ENCODE measurements around the gene IFRD2.

IFRD2 gene

GRCh38 chr3:50255251-50255615 is 37.0 kb downstream of the IFRD2 start:
- Histone ChIP-seq H3K4me2 (ENCODE audit: low read length) (no peak overlapping the region), H2BK120ac (ENCODE audit: low read depth, low read length) (no peak overlapping the region), H2BK15ac (replicated peaks; ENCODE audit: low read depth) (no peak overlapping the region), H3K36me3 (ENCODE audit: control insufficient read depth, insufficient read depth, low read length) (peaks cover 14% of the 10 kb centered on the region), H3K18ac (ENCODE audit: low read length) (no peak overlapping the region), H3K27me3 (ENCODE audit: insufficient read depth, low read length, poor library complexity) (no peaks in the 10 kb centered on the region), H3K4me1 (ENCODE audit: control insufficient read depth, low read depth, low read length) (no peaks in the 10 kb centered on the region), H4K5ac (ENCODE audit: low read length) (no peak overlapping the region), H3K4me3 (ENCODE audit: low read length) (no peak overlapping the region), H3K9ac (ENCODE audit: low read length) (no peak overlapping the region), H3K79me1 (ENCODE audit: low read length) (peaks cover 20% of the 10 kb centered on the region), H3K79me2 (ENCODE audit: control insufficient read depth, insufficient read depth, low read length) (peaks cover 12% of the 10 kb centered on the region), H2BK5ac (ENCODE audit: low read length) (no peak overlapping the region), H3K23ac (ENCODE audit: low read length) (no peak overlapping the region), H3K4ac (ENCODE audit: low read depth, low read length) (no peak overlapping the region), H4K8ac (ENCODE audit: low read depth, low read length) (no peak overlapping the region), H3K56ac (ENCODE audit: low read length) (no peak overlapping the region), H3K27ac (ENCODE audit: low read depth, low read length) (no peak overlapping the region), H2AK5ac (ENCODE audit: low read length) (no peak overlapping the region)
- DNase-seq: no peak
- no CpG with 5 or more reads among the region's 9 CpGs for WGBS (ENCODE audit: extremely low coverage, insufficient coverage, low lambda C conversion rate)

- no CpG with 5 or more reads among the region's 8 CpGs for WGBS (ENCODE audit: extremely low coverage, insufficient coverage, low lambda C conversion rate)
- H3K27me3 ChIP-seq (ENCODE audit: insufficient read depth, low read length, poor library complexity): no peaks in the 10 kb centered on the region
- no peak overlapping the region for H4K8ac ChIP-seq (ENCODE audit: low read depth, low read length)
- no peak overlapping the region for H2BK5ac ChIP-seq (ENCODE audit: low read length)
- H3K4ac ChIP-seq (ENCODE audit: low read depth, low read length): no peak overlapping the region
- no peak overlapping the region for H3K9ac ChIP-seq (ENCODE audit: low read length)
- H2BK120ac ChIP-seq (ENCODE audit: low read depth, low read length): no peak overlapping the region
- no peak overlapping the region for H3K27ac ChIP-seq (ENCODE audit: low read depth, low read length)
- H3K79me2 ChIP-seq (ENCODE audit: control insufficient read depth, insufficient read depth, low read length): peaks cover 17% of the 10 kb centered on the region
- no peaks in the 10 kb centered on the region for H3K4me1 ChIP-seq (ENCODE audit: control insufficient read depth, low read depth, low read length)
- H3K18ac ChIP-seq (ENCODE audit: low read length): no peak overlapping the region
- no peak overlapping the region for H3K4me3 ChIP-seq (ENCODE audit: low read length)
- H2BK15ac ChIP-seq (replicated peaks; ENCODE audit: low read depth): no peak overlapping the region
- peaks cover 25% of the 10 kb centered on the region for H3K79me1 ChIP-seq (ENCODE audit: low read length)
- no peak overlapping the region for H2AK5ac ChIP-seq (ENCODE audit: low read length)
- no peak overlapping the region for H4K5ac ChIP-seq (ENCODE audit: low read length)
- H3K4me2 ChIP-seq (ENCODE audit: low read length): no peak overlapping the region
- no peak overlapping the region for H3K56ac ChIP-seq (ENCODE audit: low read length)
- DNase-seq: peak; percentile 51
- peaks cover 15% of the 10 kb centered on the region for H3K36me3 ChIP-seq (ENCODE audit: control insufficient read depth, insufficient read depth, low read length)
- no peak overlapping the region for H3K23ac ChIP-seq (ENCODE audit: low read length)
Measured at GRCh38 chr3:50254577-50255250, 37.5 kb downstream of the IFRD2 start.

- H2BK5ac ChIP-seq (ENCODE audit: low read length): no peak overlapping the region
- H3K9ac ChIP-seq (ENCODE audit: low read length): no peak overlapping the region
- H2AK5ac ChIP-seq (ENCODE audit: low read length): no peak overlapping the region
- WGBS (ENCODE audit: extremely low coverage, insufficient coverage, low lambda C conversion rate): no CpG with 5 or more reads among the region's 8 CpGs
- H3K18ac ChIP-seq (ENCODE audit: low read length): no peak overlapping the region
- peaks cover 8% of the 10 kb centered on the region for H3K36me3 ChIP-seq (ENCODE audit: control insufficient read depth, insufficient read depth, low read length)
- no peak overlapping the region for H3K56ac ChIP-seq (ENCODE audit: low read length)
- H3K27ac ChIP-seq (ENCODE audit: low read depth, low read length): no peak overlapping the region
- DNase-seq: no peak
- H3K23ac ChIP-seq (ENCODE audit: low read length): no peak overlapping the region
- H2BK120ac ChIP-seq (ENCODE audit: low read depth, low read length): no peak overlapping the region
- H3K79me1 ChIP-seq (ENCODE audit: low read length): peaks cover 40% of the 10 kb centered on the region
- no peak overlapping the region for H3K4me2 ChIP-seq (ENCODE audit: low read length)
- H2BK15ac ChIP-seq (replicated peaks; ENCODE audit: low read depth): no peak overlapping the region
- H4K5ac ChIP-seq (ENCODE audit: low read length): no peak overlapping the region
- no peak overlapping the region for H4K8ac ChIP-seq (ENCODE audit: low read depth, low read length)
- no peak overlapping the region for H3K4me3 ChIP-seq (ENCODE audit: low read length)
- peaks cover 43% of the 10 kb centered on the region for H3K79me2 ChIP-seq (ENCODE audit: control insufficient read depth, insufficient read depth, low read length)
- H3K4ac ChIP-seq (ENCODE audit: low read depth, low read length): no peak overlapping the region
- no peaks in the 10 kb centered on the region for H3K27me3 ChIP-seq (ENCODE audit: insufficient read depth, low read length, poor library complexity)
- peaks cover 8% of the 10 kb centered on the region for H3K4me1 ChIP-seq (ENCODE audit: control insufficient read depth, low read depth, low read length)
Measured at GRCh38 chr3:50251220-50251619, 41.0 kb downstream of the IFRD2 start.

- Histone ChIP-seq H3K27ac (ENCODE audit: low read depth, low read length) (no peak overlapping the region), H3K79me2 (ENCODE audit: control insufficient read depth, insufficient read depth, low read length) (peaks cover 43% of the 10 kb centered on the region), H3K27me3 (ENCODE audit: insufficient read depth, low read length, poor library complexity) (no peaks in the 10 kb centered on the region), H3K79me1 (ENCODE audit: low read length) (peaks cover 40% of the 10 kb centered on the region), H3K4me1 (ENCODE audit: control insufficient read depth, low read depth, low read length) (peaks cover 11% of the 10 kb centered on the region), H3K4me2 (ENCODE audit: low read length) (no peak overlapping the region), H3K36me3 (ENCODE audit: control insufficient read depth, insufficient read depth, low read length) (peaks cover 7% of the 10 kb centered on the region), H3K56ac (ENCODE audit: low read length) (no peak overlapping the region), H2BK120ac (ENCODE audit: low read depth, low read length) (no peak overlapping the region), H2BK5ac (ENCODE audit: low read length) (no peak overlapping the region), H3K4me3 (ENCODE audit: low read length) (no peak overlapping the region), H3K4ac (ENCODE audit: low read depth, low read length) (no peak overlapping the region), H3K18ac (ENCODE audit: low read length) (no peak overlapping the region), H2BK15ac (replicated peaks; ENCODE audit: low read depth) (no peak overlapping the region), H4K8ac (ENCODE audit: low read depth, low read length) (no peak overlapping the region), H3K9ac (ENCODE audit: low read length) (no peak overlapping the region), H2AK5ac (ENCODE audit: low read length) (no peak overlapping the region), H3K23ac (ENCODE audit: low read length) (no peak overlapping the region), H4K5ac (ENCODE audit: low read length) (no peak overlapping the region)
- WGBS (ENCODE audit: extremely low coverage, insufficient coverage, low lambda C conversion rate): no CpG with 5 or more reads among the region's 4 CpGs
- DNase-seq: no peak
Measured at GRCh38 chr3:50250514-50250913, 41.7 kb downstream of the IFRD2 start.

- H3K79me2 ChIP-seq (ENCODE audit: control insufficient read depth, insufficient read depth, low read length): peaks cover 46% of the 10 kb centered on the region
- no peak overlapping the region for H3K23ac ChIP-seq (ENCODE audit: low read length)
- no peak overlapping the region for H2BK5ac ChIP-seq (ENCODE audit: low read length)
- no peak overlapping the region for H2BK120ac ChIP-seq (ENCODE audit: low read depth, low read length)
- no peak overlapping the region for H3K4ac ChIP-seq (ENCODE audit: low read depth, low read length)
- H3K56ac ChIP-seq (ENCODE audit: low read length): peak overlapping the region; percentile 7
- DNase-seq: no peak
- no peak overlapping the region for H2BK15ac ChIP-seq (replicated peaks; ENCODE audit: low read depth)
- H3K18ac ChIP-seq (ENCODE audit: low read length): no peak overlapping the region
- peaks cover 41% of the 10 kb centered on the region for H3K79me1 ChIP-seq (ENCODE audit: low read length)
- no peak overlapping the region for H2AK5ac ChIP-seq (ENCODE audit: low read length)
- no peak overlapping the region for H3K27ac ChIP-seq (ENCODE audit: low read depth, low read length)
- H3K4me1 ChIP-seq (ENCODE audit: control insufficient read depth, low read depth, low read length): peaks cover 12% of the 10 kb centered on the region
- no peak overlapping the region for H3K4me2 ChIP-seq (ENCODE audit: low read length)
- H3K27me3 ChIP-seq (ENCODE audit: insufficient read depth, low read length, poor library complexity): no peaks in the 10 kb centered on the region
- H3K4me3 ChIP-seq (ENCODE audit: low read length): no peak overlapping the region
- H3K9ac ChIP-seq (ENCODE audit: low read length): no peak overlapping the region
- no peak overlapping the region for H4K8ac ChIP-seq (ENCODE audit: low read depth, low read length)
- peaks cover 6% of the 10 kb centered on the region for H3K36me3 ChIP-seq (ENCODE audit: control insufficient read depth, insufficient read depth, low read length)
- no peak overlapping the region for H4K5ac ChIP-seq (ENCODE audit: low read length)
- no CpG with 5 or more reads among the region's 5 CpGs for WGBS (ENCODE audit: extremely low coverage, insufficient coverage, low lambda C conversion rate)
Measured at GRCh38 chr3:50249457-50249856, 42.8 kb downstream of the IFRD2 start.

GRCh38 chr3:50248387-50248786 is 43.8 kb downstream of the IFRD2 start:
- Histone ChIP-seq H3K79me2 (ENCODE audit: control insufficient read depth, insufficient read depth, low read length) (peaks cover 54% of the 10 kb centered on the region), H4K8ac (ENCODE audit: low read depth, low read length) (no peak overlapping the region), H3K23ac (ENCODE audit: low read length) (no peak overlapping the region), H3K36me3 (ENCODE audit: control insufficient read depth, insufficient read depth, low read length) (peaks cover 6% of the 10 kb centered on the region), H2BK15ac (replicated peaks; ENCODE audit: low read depth) (no peak overlapping the region), H3K18ac (ENCODE audit: low read length) (no peak overlapping the region), H3K56ac (ENCODE audit: low read length) (peak overlapping the region; percentile 30), H2AK5ac (ENCODE audit: low read length) (no peak overlapping the region), H2BK5ac (ENCODE audit: low read length) (no peak overlapping the region), H2BK120ac (ENCODE audit: low read depth, low read length) (no peak overlapping the region), H3K9ac (ENCODE audit: low read length) (peak overlapping the region; percentile 20), H3K4me3 (ENCODE audit: low read length) (no peak overlapping the region), H3K27ac (ENCODE audit: low read depth, low read length) (no peak overlapping the region), H3K27me3 (ENCODE audit: insufficient read depth, low read length, poor library complexity) (no peaks in the 10 kb centered on the region), H4K5ac (ENCODE audit: low read length) (no peak overlapping the region), H3K79me1 (ENCODE audit: low read length) (peaks cover 43% of the 10 kb centered on the region), H3K4ac (ENCODE audit: low read depth, low read length) (no peak overlapping the region), H3K4me2 (ENCODE audit: low read length) (no peak overlapping the region), H3K4me1 (ENCODE audit: control insufficient read depth, low read depth, low read length) (peaks cover 12% of the 10 kb centered on the region)
- WGBS (ENCODE audit: extremely low coverage, insufficient coverage, low lambda C conversion rate): no CpG with 5 or more reads among the region's 3 CpGs
- no peak for DNase-seq

Data from mesendoderm (in vitro differentiated cells).